Dermis microvascular lymphatic vessel endothelial cell (primary cell): ENCODE results near the gene CCDC187. TPM values are rescaled to one million over a fixed set of nuclear protein-coding genes. Genes with fewer than 3 reads are reported as not detected.

Experiments
- DNase-seq, 2 donors: peaks; one replicate each; pipeline versions ENCODE4 v3.0.0 to v3.0.0-alpha.2; 2010; ENCODE audit warnings: low read depth in 2 of 2
- total RNA-seq: library from RNA; depleted of rRNA; stranded (reverse); fragments of >200 nt; gene quantifications from 2 replicates; pipeline ENCODE4 v1.2.1, GENCODE V29; 2014

Gene CCDC187
- total RNA-seq, 1 donor from 2014 or later = not detected

DNA sequence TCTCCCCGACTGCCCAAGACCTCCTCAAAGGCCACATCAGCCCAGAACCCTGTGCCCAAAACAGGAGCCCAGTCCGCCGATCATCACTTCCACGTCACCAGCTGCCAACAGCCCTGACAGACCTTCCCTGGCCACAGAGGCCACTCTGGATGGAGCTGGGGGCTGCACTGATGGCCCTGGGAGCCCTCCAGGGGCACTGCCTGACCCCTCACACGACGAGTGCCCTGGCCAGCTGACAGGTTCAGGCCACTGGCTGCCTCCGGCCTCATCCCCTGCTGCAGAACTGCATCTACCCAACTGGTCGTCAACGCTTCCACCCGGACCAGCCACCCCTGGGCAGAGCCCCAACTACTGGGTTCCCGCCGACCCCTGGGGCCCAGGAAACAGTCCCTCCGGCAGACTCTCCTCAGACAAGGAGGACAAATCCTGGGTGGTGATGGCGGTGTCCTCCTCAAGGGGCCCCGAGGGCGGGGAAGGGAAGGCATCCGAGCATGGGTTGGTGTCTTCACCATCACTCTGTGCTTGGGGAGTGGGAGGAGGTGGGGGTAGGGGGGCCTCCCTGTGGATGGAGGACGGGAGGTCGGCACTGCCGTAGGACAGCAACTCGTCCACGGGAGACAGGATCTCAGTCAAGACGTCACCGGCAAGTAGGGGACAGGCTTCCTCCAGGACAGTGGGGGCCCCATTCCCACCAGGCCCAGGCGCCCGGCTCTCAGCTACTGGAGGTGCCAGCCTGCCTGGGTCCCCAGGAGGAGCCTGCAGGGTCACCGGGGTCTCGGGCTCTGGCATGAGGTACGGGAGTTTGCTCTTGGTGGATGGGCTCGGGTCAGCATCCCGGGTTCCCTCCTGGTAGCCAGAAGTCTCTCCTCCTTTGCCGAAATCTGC lies 50.4 kb downstream of the CCDC187 start:
- no peak for DNase-seq

GRCh38 chr9:136252846-136253245 lies 51.0 kb downstream of the CCDC187 start:
- no peak for DNase-seq

DNA sequence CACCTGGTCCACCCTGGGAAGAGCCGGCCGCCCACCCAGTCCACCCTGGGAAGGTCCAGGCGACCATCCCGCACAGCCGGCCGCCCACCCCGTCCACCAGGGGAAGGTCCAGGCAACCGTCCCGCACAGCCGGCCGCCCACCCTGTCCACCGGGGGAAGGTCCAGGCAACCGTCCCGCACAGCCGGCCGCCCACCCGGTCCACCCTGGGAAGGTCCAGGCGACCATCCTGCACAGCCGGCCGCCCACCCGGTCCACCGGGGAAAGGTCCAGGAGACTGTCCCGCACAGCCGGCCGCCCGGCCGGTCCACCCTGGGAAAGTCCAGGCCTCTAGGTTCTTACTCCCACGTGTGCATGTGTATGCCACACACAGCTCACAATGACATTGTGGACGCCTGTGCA lies 51.6 kb downstream of the CCDC187 start:
- DNase-seq = no peak

DNA sequence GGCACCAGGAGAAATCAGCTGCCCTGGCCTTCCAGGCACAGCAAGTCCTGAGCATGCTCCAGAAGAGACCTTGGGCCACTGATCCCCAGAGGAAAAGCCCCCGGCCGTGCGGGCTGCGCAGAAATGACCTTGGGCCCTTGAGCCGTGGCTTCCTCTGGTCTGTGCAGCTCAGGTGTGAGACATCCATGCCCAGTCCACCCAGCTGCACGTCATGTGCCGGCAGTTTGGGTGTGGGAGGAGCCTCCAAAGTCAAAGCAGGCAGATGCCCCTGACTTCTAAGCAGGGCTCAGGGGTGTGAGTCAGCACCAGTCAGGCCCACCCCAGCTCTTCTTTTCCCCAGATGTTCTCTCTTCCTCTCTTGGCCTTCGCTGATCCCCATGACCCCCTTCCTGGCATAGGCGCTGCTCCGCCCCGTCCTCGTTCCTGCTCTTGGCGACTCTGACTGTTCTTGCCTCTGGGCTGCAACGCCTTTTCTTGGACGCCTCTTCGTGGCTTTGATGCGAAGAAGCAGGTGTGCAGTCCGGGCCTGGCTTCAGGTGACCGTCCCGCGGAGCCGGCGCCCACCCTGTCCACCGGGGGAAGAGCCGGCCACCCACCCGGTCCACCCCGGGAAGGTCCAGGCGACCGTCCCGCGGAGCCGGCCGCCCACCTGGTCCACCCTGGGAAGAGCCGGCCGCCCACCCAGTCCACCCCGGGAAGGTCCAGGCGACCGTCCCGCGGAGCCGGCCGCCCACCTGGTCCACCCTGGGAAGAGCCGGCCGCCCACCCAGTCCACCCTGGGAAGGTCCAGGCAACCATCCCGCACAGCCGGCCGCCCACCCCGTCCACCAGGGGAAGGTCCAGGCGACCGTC lies 52.4 kb downstream of the CCDC187 start:
- no peak for DNase-seq

- no peak for DNase-seq
Observed at GRCh38 chr9:136250676-136251075, 53.2 kb downstream of the CCDC187 start.

- no peak for DNase-seq
Observed at GRCh38 chr9:136249877-136250559, 53.9 kb downstream of the CCDC187 start.

GRCh38 chr9:136248951-136249876 lies 54.7 kb downstream of the CCDC187 start:
- DNase-seq = no peak

DNA sequence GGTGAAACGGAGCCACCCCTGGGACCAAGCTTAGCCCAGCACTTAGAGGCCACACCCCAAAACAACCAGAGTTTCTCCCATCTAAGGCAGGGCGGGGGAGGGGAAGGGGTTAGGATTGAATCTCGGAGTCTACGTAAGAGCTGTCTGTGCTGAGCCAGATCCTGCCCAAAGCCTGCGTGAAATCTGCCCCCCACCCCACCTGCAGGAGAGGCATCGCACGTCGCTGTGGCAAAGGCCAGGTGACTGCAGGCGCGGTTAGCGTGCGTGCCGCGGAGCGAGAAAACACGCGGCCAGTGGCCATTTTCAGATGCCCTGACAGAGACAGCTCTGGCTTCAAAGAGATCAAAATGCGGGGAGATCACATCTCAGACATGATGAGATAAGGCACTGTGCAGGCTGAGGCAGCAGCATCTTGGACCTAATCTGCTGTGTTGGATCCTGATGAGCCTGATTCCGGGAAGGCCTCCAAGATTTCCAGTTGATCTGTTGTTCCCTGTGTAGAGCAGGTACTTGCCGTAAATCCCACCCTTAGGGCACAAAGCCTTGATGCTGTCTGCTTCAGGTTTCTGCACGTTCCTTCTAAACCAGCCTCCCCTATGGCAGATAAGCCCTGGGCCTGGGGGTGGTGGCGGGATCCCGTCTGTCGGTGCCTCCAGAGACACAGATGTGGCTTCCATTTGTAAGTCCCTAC lies 55.8 kb downstream of the CCDC187 start:
- DNase-seq = no peak

DNA sequence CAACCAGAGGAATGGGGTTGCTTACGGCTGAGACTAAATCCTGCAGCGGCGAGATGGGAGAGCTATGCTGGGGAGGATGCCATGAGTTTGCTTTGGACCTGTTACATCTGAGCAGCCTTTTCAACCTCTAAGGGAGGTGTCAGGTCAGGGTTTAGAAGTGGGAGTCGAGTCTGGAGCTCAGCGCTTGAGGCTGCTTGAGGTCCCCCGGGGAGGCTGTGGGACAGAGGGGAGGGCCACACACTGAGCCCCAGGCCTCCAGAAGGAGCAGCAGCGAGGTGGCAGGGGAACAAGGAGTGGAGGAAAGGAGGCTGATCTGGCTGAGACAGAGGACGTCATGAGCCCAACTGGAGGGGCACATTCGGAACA lies 56.4 kb downstream of the CCDC187 start:
- DNase-seq = no peak

- no peak for DNase-seq
Observed at GRCh38 chr9:136246849-136247550, 56.9 kb downstream of the CCDC187 start.

- DNase-seq = peak; percentile 50 to 84
Observed at GRCh38 chr9:136245219-136246150, 58.4 kb downstream of the CCDC187 start, which contains the start of gene QSOX2. QSOX2 (minus strand) TSS chr9:136245812; CDS start chr9:136245803, 9 bp downstream.

DNA sequence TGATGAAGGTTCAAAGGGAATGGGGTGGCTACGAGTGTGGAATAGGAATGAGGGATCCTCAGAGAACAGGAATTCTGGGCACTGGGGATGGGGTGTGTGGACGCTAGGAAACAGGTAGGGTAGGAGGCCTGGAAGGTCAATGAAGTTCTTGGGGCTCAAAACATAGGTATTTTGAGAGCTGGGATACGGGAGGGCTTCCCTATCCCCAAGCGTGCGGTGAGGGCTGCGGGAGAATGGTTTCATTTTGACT lies 59.0 kb downstream of the CCDC187 start:
- no peak for DNase-seq

- DNase-seq = no peak
Observed at GRCh38 chr9:136244122-136244968, 59.5 kb downstream of the CCDC187 start.

DNA sequence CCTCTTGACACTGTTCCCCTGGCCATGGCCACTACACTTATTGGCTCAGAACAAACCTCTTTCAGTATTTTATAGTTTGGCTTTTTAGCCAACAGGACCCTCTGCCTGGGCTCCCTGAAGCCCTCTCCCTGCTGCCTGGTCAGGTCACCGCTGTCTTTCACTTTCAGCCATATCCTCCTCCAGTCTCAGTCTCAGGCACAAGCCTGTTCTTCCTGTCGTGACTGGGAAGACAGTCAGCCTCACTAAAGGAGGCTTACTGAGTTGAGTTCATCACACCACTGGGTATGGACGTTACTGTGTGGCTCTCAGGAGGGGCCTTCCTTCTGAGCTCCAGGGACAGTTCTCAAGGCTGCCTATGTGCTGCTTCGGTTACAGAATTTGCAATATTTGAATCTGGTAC lies 60.3 kb downstream of the CCDC187 start:
- DNase-seq = no peak

GRCh38 chr9:136242918-136243525 lies 60.9 kb downstream of the CCDC187 start:
- DNase-seq = no peak

- DNase-seq = no peak
Observed at GRCh38 chr9:136242248-136242647, 61.6 kb downstream of the CCDC187 start.

- DNase-seq = no peak
Observed at GRCh38 chr9:136241542-136241941, 62.4 kb downstream of the CCDC187 start.
